ENCODE results near the gene PARD3B.

PARD3B gene

GRCh38 chr2:204877691-204878090 lies 332.4 kb downstream of the PARD3B start:
- DNase-seq (ENCODE audit: extremely low read depth in 1 of 2, low read depth in 1 of 2) = no peak

- no peak for DNase-seq (ENCODE audit: extremely low read depth in 1 of 2, low read depth in 1 of 2)
Observed at GRCh38 chr2:204880928-204881327, 335.7 kb downstream of the PARD3B start.

GRCh38 chr2:204881655-204882054 lies 336.4 kb downstream of the PARD3B start:
- no peak for DNase-seq (ENCODE audit: extremely low read depth in 1 of 2, low read depth in 1 of 2)

- no peak for DNase-seq (ENCODE audit: extremely low read depth in 1 of 2, low read depth in 1 of 2)
Observed at GRCh38 chr2:204885747-204886146, 340.5 kb downstream of the PARD3B start.

- DNase-seq (ENCODE audit: extremely low read depth in 1 of 2, low read depth in 1 of 2) = no peak
Observed at GRCh38 chr2:204886713-204887112, 341.4 kb downstream of the PARD3B start.

- no peak for DNase-seq (ENCODE audit: extremely low read depth in 1 of 2, low read depth in 1 of 2)
Observed at GRCh38 chr2:204888222-204888621, 342.9 kb downstream of the PARD3B start.

GRCh38 chr2:204890680-204891079 lies 345.4 kb downstream of the PARD3B start:
- DNase-seq (ENCODE audit: extremely low read depth in 1 of 2, low read depth in 1 of 2) = no peak

GRCh38 chr2:204891739-204892138 lies 346.5 kb downstream of the PARD3B start:
- no peak for DNase-seq (ENCODE audit: extremely low read depth in 1 of 2, low read depth in 1 of 2)

- DNase-seq (ENCODE audit: extremely low read depth in 1 of 2, low read depth in 1 of 2) = no peak
Observed at GRCh38 chr2:204892506-204893255, 347.4 kb downstream of the PARD3B start.

- DNase-seq (ENCODE audit: extremely low read depth in 1 of 2, low read depth in 1 of 2) = no peak
Observed at GRCh38 chr2:204896146-204896545, 350.9 kb downstream of the PARD3B start.

- no peak for DNase-seq (ENCODE audit: extremely low read depth in 1 of 2, low read depth in 1 of 2)
Observed at GRCh38 chr2:204897561-204897960, 352.3 kb downstream of the PARD3B start.

GRCh38 chr2:204898928-204899640 lies 353.8 kb downstream of the PARD3B start:
- no peak for DNase-seq (ENCODE audit: extremely low read depth in 1 of 2, low read depth in 1 of 2)

- DNase-seq (ENCODE audit: extremely low read depth in 1 of 2, low read depth in 1 of 2) = no peak
Observed at GRCh38 chr2:204899983-204900382, 354.7 kb downstream of the PARD3B start.

- DNase-seq (ENCODE audit: extremely low read depth in 1 of 2, low read depth in 1 of 2) = no peak
Observed at GRCh38 chr2:204900487-204900886, 355.2 kb downstream of the PARD3B start.

GRCh38 chr2:204900910-204901309 lies 355.6 kb downstream of the PARD3B start:
- DNase-seq (ENCODE audit: extremely low read depth in 1 of 2, low read depth in 1 of 2) = no peak

GRCh38 chr2:204901591-204901990 lies 356.3 kb downstream of the PARD3B start:
- no peak for DNase-seq (ENCODE audit: extremely low read depth in 1 of 2, low read depth in 1 of 2)

GRCh38 chr2:204909791-204910190 lies 364.5 kb downstream of the PARD3B start:
- DNase-seq (ENCODE audit: extremely low read depth in 1 of 2, low read depth in 1 of 2) = no peak

GRCh38 chr2:204913312-204913711 lies 368.0 kb downstream of the PARD3B start:
- no peak for DNase-seq (ENCODE audit: extremely low read depth in 1 of 2, low read depth in 1 of 2)

GRCh38 chr2:204913854-204914464 lies 368.7 kb downstream of the PARD3B start:
- DNase-seq (ENCODE audit: extremely low read depth in 1 of 2, low read depth in 1 of 2) = no peak

GRCh38 chr2:204914708-204915107 lies 369.4 kb downstream of the PARD3B start:
- DNase-seq (ENCODE audit: extremely low read depth in 1 of 2, low read depth in 1 of 2) = no peak

- no peak for DNase-seq (ENCODE audit: extremely low read depth in 1 of 2, low read depth in 1 of 2)
Observed at GRCh38 chr2:204917089-204917701, 371.9 kb downstream of the PARD3B start.
